ENCODE data around the gene USP22. TPM values are rescaled to one million over a fixed set of nuclear protein-coding genes. Genes with fewer than 3 reads are reported as not detected.

USP22 gene
- total and polyA plus RNA-seq, 2 of the 13 experiments (the other 11 are each of a cell fraction or from before 2014, with no cell fraction given): 98.0 to 130 TPM

GRCh38 chr17:20995873-20996723 lies 46.7 kb downstream of the USP22 start:
- no peak for FAIRE-seq
- no peak for TF ChIP-seq ZSCAN22 (CRISPR knock-in tag; IDR thresholded peaks at IDR 0.05)
- TF ChIP-seq SIX1 (CRISPR knock-in tag; IDR thresholded peaks at IDR 0.05; ENCODE audit: borderline replicate concordance): no peak
- H3K79me2 ChIP-seq (ENCODE audit: insufficient read depth, low read length): no peaks in the 10 kb centered on the region
- CTCF ChIA-PET (ENCODE audit: low intra/inter-chr PET ratio, low total read pairs): no interaction called here
- ATAC-seq: peak; percentile 1; the same call in 2 of the 3 replicates
- no peak overlapping the region for H3K27ac ChIP-seq (ENCODE audit: extremely low read length, insufficient read depth, low read length)
- H3K4me1 ChIP-seq (ENCODE audit: insufficient read depth, low read length): peaks cover 30% of the 10 kb centered on the region
- peaks cover 21% of the 10 kb centered on the region for H4K20me1 ChIP-seq (ENCODE audit: insufficient read depth, low read length)
- no TSS peak for BruUV-seq (replicated peaks)
- no peak overlapping the region for H3K4me3 ChIP-seq (replicated peaks in 1 of 3; ENCODE audit: insufficient read depth in 1 of 3, low read depth in 2 of 3, low read length in 3 of 3)
- H2AFZ ChIP-seq (ENCODE audit: low read length): no peak overlapping the region
- no peak overlapping the region for H3K4me2 ChIP-seq (ENCODE audit: low read depth, low read length)
- no peaks in the 10 kb centered on the region for H3K27me3 ChIP-seq (ENCODE audit: control insufficient read depth in 1 of 2, insufficient read depth in 2 of 2, low read length in 2 of 2)
- POLR2A ChIA-PET: no interaction called here
- no peaks in the 10 kb centered on the region for H3K9me3 ChIP-seq (ENCODE audit: low read length)
- H3K36me3 ChIP-seq (replicated peaks in 1 of 2; ENCODE audit: control insufficient read depth in 1 of 2, insufficient read depth in 2 of 2, low read length in 2 of 2): peaks cover 4 to 11% of the 10 kb centered on the region in 2 experiments; a peak in 2 of 5 replicates
- in situ Hi-C loops (cut with HindIII; ENCODE audit: extremely low pct_ligation_motif_present, low pct_unique_long_range_greater_than_20kb): no loop called here
- 94% methylated on average over 3 of the region's 12 CpGs for WGBS (ENCODE audit: low lambda C conversion rate)
- no peak overlapping the region for H3K9ac ChIP-seq (ENCODE audit: insufficient read depth, low read depth, low read length)
- intact Hi-C loops (cut with micrococcal nuclease; ENCODE audit: unreplicated experiment): no loop called here
- no peak for DNase-seq (ENCODE audit: low spot score)

DNA sequence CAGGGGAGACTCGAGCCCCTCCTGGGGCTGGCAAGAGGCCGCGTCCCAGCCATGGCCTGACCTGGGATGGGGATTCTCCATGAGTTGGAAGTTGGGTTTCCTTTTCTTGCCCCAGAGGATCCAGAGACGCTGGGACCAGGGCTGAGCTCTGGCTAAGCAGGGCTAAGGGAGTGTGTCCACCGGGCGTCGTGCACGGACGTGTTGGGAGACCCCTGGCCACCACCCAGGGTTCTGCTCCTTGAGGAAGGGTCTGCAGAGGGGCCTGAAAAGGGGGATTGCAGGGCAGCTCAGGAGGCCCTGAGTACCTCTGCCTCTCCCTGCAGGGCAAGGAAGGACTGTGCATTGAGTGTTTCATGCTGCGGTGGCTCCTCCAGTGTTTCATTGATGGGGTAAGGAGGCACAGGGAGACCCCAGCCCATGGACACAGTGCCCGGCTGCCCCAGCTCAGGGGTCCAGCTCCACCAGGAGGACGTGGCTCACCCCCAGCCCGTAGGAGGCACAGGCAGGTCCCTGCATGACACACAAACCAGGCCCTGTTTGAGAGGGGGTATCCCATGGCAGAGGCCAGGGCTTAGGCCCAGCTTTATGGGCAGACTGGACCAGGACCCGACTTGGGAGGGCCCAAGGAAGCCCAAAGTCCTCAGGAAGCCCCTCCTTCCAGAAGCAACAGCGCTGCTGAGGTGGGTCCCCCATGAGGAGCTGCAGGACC lies 47.5 kb downstream of the USP22 start:
- H3K79me2 ChIP-seq (ENCODE audit: insufficient read depth, low read length): no peaks in the 10 kb centered on the region
- in situ Hi-C loops (cut with HindIII; ENCODE audit: extremely low pct_ligation_motif_present, low pct_unique_long_range_greater_than_20kb) (no loop called here), intact Hi-C loops (cut with micrococcal nuclease; ENCODE audit: unreplicated experiment) (no loop called here)
- ATAC-seq: peak; percentile 3
- H3K27me3 ChIP-seq (ENCODE audit: control insufficient read depth in 1 of 2, insufficient read depth in 2 of 2, low read length in 2 of 2): no peaks in the 10 kb centered on the region
- H2AFZ ChIP-seq (ENCODE audit: low read length): no peak overlapping the region
- H3K4me3 ChIP-seq (replicated peaks in 1 of 3; ENCODE audit: insufficient read depth in 1 of 3, low read depth in 2 of 3, low read length in 3 of 3): no peak overlapping the region
- ChIA-PET CTCF (ENCODE audit: low intra/inter-chr PET ratio, low total read pairs) (no interaction called here), POLR2A (no interaction called here)
- no peak for FAIRE-seq
- no peak overlapping the region for H3K9ac ChIP-seq (ENCODE audit: insufficient read depth, low read depth, low read length)
- H3K36me3 ChIP-seq (replicated peaks in 1 of 2; ENCODE audit: control insufficient read depth in 1 of 2, insufficient read depth in 2 of 2, low read length in 2 of 2): peaks cover 2 to 6% of the 10 kb centered on the region in 2 experiments; a peak in 2 of 5 replicates
- H3K4me2 ChIP-seq (ENCODE audit: low read depth, low read length): no peak overlapping the region
- no peak for DNase-seq (ENCODE audit: low spot score)
- H3K4me1 ChIP-seq (ENCODE audit: insufficient read depth, low read length): peaks cover 31% of the 10 kb centered on the region
- peaks cover 19% of the 10 kb centered on the region for H4K20me1 ChIP-seq (ENCODE audit: insufficient read depth, low read length)
- no peaks in the 10 kb centered on the region for H3K9me3 ChIP-seq (ENCODE audit: low read length)
- 87% methylated on average over 7 of the region's 15 CpGs for WGBS (ENCODE audit: low lambda C conversion rate)
- no peak for TF ChIP-seq FOXK1 (CRISPR knock-in tag; IDR thresholded peaks at IDR 0.05; ENCODE audit: borderline replicate concordance, low read depth)
- H3K27ac ChIP-seq (ENCODE audit: extremely low read length, insufficient read depth, low read length): no peak overlapping the region
- no TSS peak for BruUV-seq (replicated peaks)
